MM.1S (cell line): ENCODE data around the gene DHRS11.

Source experiments
- DNase-seq: peaks from one replicate; pipeline ENCODE4 v3.0.0-alpha.2; 2015
- H2AFZ ChIP-seq: fragments of 300-600 bp; sonication (generic); 2 replicates; pipeline ENCODE4 v1.6.0; 2016; ENCODE audit warnings: antibody characterized with exemption, low read length
- H3F3A ChIP-seq: fragments of 300-600 bp; sonication (generic); 2 replicates; pipeline ENCODE4 v1.6.1; 2016; ENCODE audit warnings: mild to moderate bottlenecking, antibody characterized with exemption, low read length, moderate library complexity, mixed read lengths; ENCODE audit not compliant: insufficient read depth
- H3K27ac ChIP-seq: fragments of 300-600 bp; sonication (generic); 2 replicates; pipeline ENCODE4 v1.5.1; 2016; ENCODE audit warnings: mild to moderate bottlenecking, low read length
- H3K27me3 ChIP-seq: fragments of 300-600 bp; sonication (generic); replicated peaks from 2 replicates; pipeline ENCODE4 v1.6.0; 2016; ENCODE audit warnings: low read length; ENCODE audit not compliant: insufficient read depth
- H3K36me3 ChIP-seq: fragments of 300-600 bp; sonication (generic); replicated peaks from 2 replicates; pipeline ENCODE4 v1.6.1; 2016; ENCODE audit warnings: mild to moderate bottlenecking, low read length, mixed read lengths; ENCODE audit not compliant: insufficient read depth
- H3K4me1 ChIP-seq: fragments of 300-600 bp; sonication (generic); 2 replicates; pipeline ENCODE4 v1.6.1; 2016; ENCODE audit warnings: low read length, mixed read lengths
- H3K4me2 ChIP-seq: fragments of 300-600 bp; sonication (generic); 2 replicates; pipeline ENCODE4 v1.6.0; 2016; ENCODE audit warnings: low read depth, low read length
- H3K4me3 ChIP-seq: fragments of 300-600 bp; sonication (generic); 2 replicates; pipeline ENCODE4 v1.5.1; 2016; ENCODE audit warnings: low read length, mixed read lengths
- H3K79me2 ChIP-seq: fragments of 300-600 bp; sonication (generic); 2 replicates; pipeline ENCODE4 v1.6.1; 2016; ENCODE audit warnings: mixed run types, low read length, mixed read lengths
- H3K9ac ChIP-seq: fragments of 300-600 bp; sonication (generic); 2 replicates; pipeline ENCODE4 v1.6.1; 2016; ENCODE audit warnings: low read length, mixed read lengths
- H3K9me2 ChIP-seq: fragments of 300-600 bp; sonication (generic); replicated peaks from 2 replicates; pipeline ENCODE4 v1.6.1; 2016; ENCODE audit warnings: mild to moderate bottlenecking, low read length, mixed read lengths; ENCODE audit not compliant: insufficient read depth
- H3K9me3 ChIP-seq: fragments of 300-600 bp; sonication (generic); replicated peaks from 2 replicates; pipeline ENCODE4 v1.6.1; 2016; ENCODE audit warnings: mild to moderate bottlenecking, low read length, mixed read lengths; ENCODE audit not compliant: insufficient read depth
- H4K20me1 ChIP-seq: fragments of 300-600 bp; sonication (generic); 2 replicates; pipeline ENCODE4 v1.6.1; 2016; ENCODE audit warnings: mild to moderate bottlenecking, low read length, moderate library complexity, mixed read lengths; ENCODE audit not compliant: insufficient read depth
- CTCF ChIP-seq: fragments of 300-600 bp; sonication (generic); IDR thresholded peaks from 2 replicates; pipeline ENCODE4 v1.5.1; 2016; ENCODE audit warnings: antibody characterized with exemption, low read length, mixed read lengths
- EZH2 ChIP-seq: fragments of 300-600 bp; sonication (generic); optimal IDR thresholded peaks from 2 replicates; pipeline ENCODE3; 2017; ENCODE audit warnings: low read depth, mild to moderate bottlenecking, antibody characterized with exemption, low read length, mixed read lengths
- EZH2phosphoT487 ChIP-seq: fragments of 300-600 bp; sonication (generic); IDR thresholded peaks from 2 replicates; pipeline ENCODE4 v1.6.1; 2018; ENCODE audit warnings: antibody characterized with exemption, low read length

Gene DHRS11

GRCh38 chr17:36640346-36640745 is 48.7 kb downstream of the DHRS11 start:
- no peaks in the 10 kb centered on the region for H4K20me1 ChIP-seq
- H3K9me3 ChIP-seq: no peaks in the 10 kb centered on the region
- no peaks in the 10 kb centered on the region for H3F3A ChIP-seq
- no peak overlapping the region for H2AFZ ChIP-seq
- H3K79me2 ChIP-seq: no peaks in the 10 kb centered on the region
- H3K36me3 ChIP-seq: no peaks in the 10 kb centered on the region
- DNase-seq: no peak
- no peak overlapping the region for H3K27ac ChIP-seq
- no peak overlapping the region for H3K9ac ChIP-seq
- H3K4me2 ChIP-seq: no peak overlapping the region
- H3K27me3 ChIP-seq: peaks cover 86% of the 10 kb centered on the region
- H3K9me2 ChIP-seq: no peaks in the 10 kb centered on the region
- TF ChIP-seq CTCF (no peak), EZH2phosphoT487 (no peak), EZH2 (no peak)
- no peak overlapping the region for H3K4me3 ChIP-seq
- H3K4me1 ChIP-seq: no peaks in the 10 kb centered on the region

- Histone ChIP-seq H3F3A (no peaks in the 10 kb centered on the region), H3K79me2 (no peaks in the 10 kb centered on the region), H3K27me3 (peaks cover 88% of the 10 kb centered on the region), H3K4me2 (no peak overlapping the region), H3K9me2 (no peaks in the 10 kb centered on the region), H2AFZ (no peak overlapping the region), H3K27ac (no peak overlapping the region), H3K36me3 (no peaks in the 10 kb centered on the region), H4K20me1 (no peaks in the 10 kb centered on the region), H3K4me3 (no peak overlapping the region), H3K4me1 (no peaks in the 10 kb centered on the region), H3K9ac (no peak overlapping the region), H3K9me3 (no peaks in the 10 kb centered on the region)
- no peak for TF ChIP-seq CTCF
- no peak for TF ChIP-seq EZH2
- TF ChIP-seq EZH2phosphoT487: no peak
- DNase-seq: no peak
Measured at GRCh38 chr17:36640836-36641235, 49.2 kb downstream of the DHRS11 start.

GRCh38 chr17:36641331-36641876 is 49.7 kb downstream of the DHRS11 start:
- no peak for TF ChIP-seq CTCF
- TF ChIP-seq EZH2phosphoT487: no peak
- Histone ChIP-seq H3K27ac (no peak overlapping the region), H3K9ac (no peak overlapping the region), H3K4me2 (no peak overlapping the region), H3K27me3 (peaks cover 93% of the 10 kb centered on the region), H3K4me3 (no peak overlapping the region), H3K79me2 (no peaks in the 10 kb centered on the region), H4K20me1 (no peaks in the 10 kb centered on the region), H3K4me1 (no peaks in the 10 kb centered on the region), H2AFZ (no peak overlapping the region), H3F3A (no peaks in the 10 kb centered on the region), H3K9me2 (no peaks in the 10 kb centered on the region), H3K36me3 (no peaks in the 10 kb centered on the region), H3K9me3 (no peaks in the 10 kb centered on the region)
- no peak for DNase-seq
